GM18519 (cell line): ENCODE data around the gene GPR39.

ENCODE experiments used
- ATAC-seq: cut with Tn5 transposase; IDR thresholded peaks from one replicate; pipeline ENCODE4 v1.9.1; 2021; ENCODE audit warnings: mild to moderate bottlenecking, moderate library complexity; ENCODE audit not compliant: unreplicated experiment, low FRiP score

The GPR39 gene

GRCh38 chr2:132407784-132408183 lies 8.8 kb upstream of the GPR39 start:
- no peak for ATAC-seq

GRCh38 chr2:132412021-132412420 lies 4.6 kb upstream of the GPR39 start:
- ATAC-seq = no peak

- no peak for ATAC-seq
Observed at GRCh38 chr2:132414081-132414480, 2.5 kb upstream of the GPR39 start.

- no peak for ATAC-seq
Observed at GRCh38 chr2:132415256-132415914, 1.2 kb upstream of the GPR39 start.

- no peak for ATAC-seq
Observed at GRCh38 chr2:132415915-132416722, 486 bp upstream of the GPR39 start.

- no peak for ATAC-seq
Observed at GRCh38 chr2:132417430-132418035, 928 bp downstream of the GPR39 start.

- no peak for ATAC-seq
Observed at GRCh38 chr2:132419235-132419634, 2.6 kb downstream of the GPR39 start.

- no peak for ATAC-seq
Observed at GRCh38 chr2:132419941-132420340, 3.3 kb downstream of the GPR39 start.

- no peak for ATAC-seq
Observed at GRCh38 chr2:132420816-132421805, 4.5 kb downstream of the GPR39 start.

- no peak for ATAC-seq
Observed at GRCh38 chr2:132422736-132423135, 6.1 kb downstream of the GPR39 start.

- no peak for ATAC-seq
Observed at GRCh38 chr2:132424526-132425121, 8.0 kb downstream of the GPR39 start.

- no peak for ATAC-seq
Observed at GRCh38 chr2:132426033-132426432, 9.4 kb downstream of the GPR39 start.

- ATAC-seq = no peak
Observed at GRCh38 chr2:132426656-132427055, 10.1 kb downstream of the GPR39 start.

GRCh38 chr2:132429351-132429750 lies 12.7 kb downstream of the GPR39 start:
- ATAC-seq = no peak

- ATAC-seq = no peak
Observed at GRCh38 chr2:132429941-132430573, 13.5 kb downstream of the GPR39 start.

- no peak for ATAC-seq
Observed at GRCh38 chr2:132430895-132431294, 14.3 kb downstream of the GPR39 start.

- ATAC-seq = no peak
Observed at GRCh38 chr2:132437852-132438669, 21.5 kb downstream of the GPR39 start.

GRCh38 chr2:132438691-132439090 lies 22.1 kb downstream of the GPR39 start:
- no peak for ATAC-seq
